WTC11 (cell line): ENCODE data around the gene ZNF14. TPM values are rescaled to one million over a fixed set of nuclear protein-coding genes. Genes with fewer than 3 reads are reported as not detected.

Experiments
- ATAC-seq: fragments of 200-7000 bp; cut with Tn5 transposase; 2 replicates; pipeline ENCODE4 v1.10.0; 2021; ENCODE audit warnings: mild to moderate bottlenecking, moderate library complexity
- CTCF ChIA-PET: fragments of 300-600 bp; sonication (Branson Sonifier 250); formaldehyde crosslinking; loops from one replicate; lab custom pipeline; 2021; ENCODE audit warnings: antibody characterized with exemption; lab: Charles Lee
- POLR2A ChIA-PET: fragments of 350-600 bp; sonication (Branson Sonifier 250); formaldehyde crosslinking; loops from one replicate; lab custom pipeline; 2021; ENCODE audit warnings: antibody characterized with exemption; lab: Charles Lee
- DNase-seq: peaks from one replicate; pipeline ENCODE4 v3.0.0; 2021; ENCODE audit warnings: low spot score
- H3K27ac Mint-ChIP-seq: 2 replicates; pipeline ENCODE4 v1.8.0; 2021; ENCODE audit warnings: mixed read lengths
- H3K27me3 Mint-ChIP-seq: 2 replicates; pipeline ENCODE4 v1.8.0; 2021; ENCODE audit warnings: low read depth, mild to moderate bottlenecking, moderate library complexity, mixed read lengths
- H3K36me3 Mint-ChIP-seq: 2 replicates; pipeline ENCODE4 v1.8.0; 2021; ENCODE audit warnings: mixed read lengths
- H3K4me1 Mint-ChIP-seq: 2 replicates; pipeline ENCODE4 v1.8.0; 2022; ENCODE audit warnings: mixed read lengths
- H3K4me3 Mint-ChIP-seq: 2 replicates; pipeline ENCODE4 v1.8.0; 2021; ENCODE audit warnings: mild to moderate bottlenecking, moderate library complexity, mixed read lengths
- H3K9me3 Mint-ChIP-seq: 2 replicates; pipeline ENCODE4 v1.8.0; 2021; ENCODE audit warnings: mixed read lengths
- ATF3 ChIP-seq: sonication (generic); formaldehyde crosslinking; conservative IDR thresholded peaks from 2 replicates; pipeline ENCODE4 v1.8.1; 2022; ENCODE audit warnings: mild to moderate bottlenecking, missing genetic modification reagents
- CTCF ChIP-seq: fragments of 200-600 bp; IDR thresholded peaks from 2 replicates; pipeline ENCODE4 v1.8.0; 2022; ENCODE audit warnings: antibody characterized with exemption
- E2F1 ChIP-seq: sonication (generic); formaldehyde crosslinking; IDR thresholded peaks from 2 replicates; pipeline ENCODE4 v1.8.0; 2022; ENCODE audit warnings: mild to moderate bottlenecking, missing genetic modification reagents
- E2F5 ChIP-seq: sonication (generic); formaldehyde crosslinking; IDR thresholded peaks from 2 replicates; pipeline ENCODE4 v1.8.1; 2022; ENCODE audit warnings: mild to moderate bottlenecking, moderate library complexity, missing genetic modification reagents
- ELF4 ChIP-seq: sonication (generic); formaldehyde crosslinking; IDR thresholded peaks from 2 replicates; pipeline ENCODE4 v1.8.1; 2022; ENCODE audit warnings: low read depth, mild to moderate bottlenecking, moderate library complexity, missing genetic modification reagents
- FOXJ3 ChIP-seq: sonication (generic); formaldehyde crosslinking; IDR thresholded peaks from 2 replicates; pipeline ENCODE4 v1.9.0; 2021; ENCODE audit warnings: missing genetic modification reagents, mild to moderate bottlenecking, borderline replicate concordance
- FOXP4 ChIP-seq: sonication (generic); formaldehyde crosslinking; IDR thresholded peaks from 2 replicates; pipeline ENCODE4 v1.8.0; 2022; ENCODE audit warnings: mild to moderate bottlenecking, missing genetic modification reagents
- GRHL2 ChIP-seq: fragments of 250-450 bp; sonication (Bioruptor Pico); IDR thresholded peaks from 2 replicates; pipeline ENCODE4 v1.8.0; 2022; ENCODE audit warnings: mild to moderate bottlenecking, moderate library complexity; ENCODE audit not compliant: insufficient replicate concordance, severe bottlenecking
- HMGA2 ChIP-seq: fragments of 250-450 bp; sonication (Bioruptor Pico); IDR thresholded peaks from 2 replicates; pipeline ENCODE4 v1.4.0; 2021; ENCODE audit warnings: mild to moderate bottlenecking, moderate library complexity
- IRF2 ChIP-seq: sonication (generic); formaldehyde crosslinking; IDR thresholded peaks from 2 replicates; pipeline ENCODE4 v1.8.0; 2022; ENCODE audit warnings: low read depth, missing genetic modification reagents, borderline replicate concordance
- MYBL2 ChIP-seq: sonication (generic); formaldehyde crosslinking; IDR thresholded peaks from 2 replicates; pipeline ENCODE4 v1.8.1; 2023; ENCODE audit warnings: mild to moderate bottlenecking, moderate library complexity, missing genetic modification reagents
- NFATC4 ChIP-seq: fragments of 250-450 bp; sonication (Bioruptor Pico); IDR thresholded peaks from 2 replicates; pipeline ENCODE4 v1.9.0; 2021; ENCODE audit warnings: mild to moderate bottlenecking
- NR2C2 ChIP-seq: sonication (generic); formaldehyde crosslinking; IDR thresholded peaks from 2 replicates; pipeline ENCODE4 v1.8.0; 2022; ENCODE audit warnings: mild to moderate bottlenecking, missing genetic modification reagents
- PRRX2 ChIP-seq: fragments of 250-450 bp; sonication (Bioruptor Pico); IDR thresholded peaks from 2 replicates; pipeline ENCODE4 v1.8.0; 2021; ENCODE audit warnings: mild to moderate bottlenecking
- SMAD3 ChIP-seq: sonication (generic); formaldehyde crosslinking; IDR thresholded peaks from 2 replicates; pipeline ENCODE4 v1.8.0; 2022; ENCODE audit warnings: missing genetic modification reagents, mild to moderate bottlenecking, borderline replicate concordance
- SMAD4 ChIP-seq: sonication (generic); formaldehyde crosslinking; IDR thresholded peaks from 2 replicates; pipeline ENCODE4 v1.8.0; 2022; ENCODE audit warnings: mild to moderate bottlenecking, missing genetic modification reagents
- SP1 ChIP-seq: sonication (generic); formaldehyde crosslinking; conservative IDR thresholded peaks from 2 replicates; pipeline ENCODE4 v1.8.1; 2022; ENCODE audit warnings: missing genetic modification reagents
- USF1 ChIP-seq: sonication (generic); formaldehyde crosslinking; IDR thresholded peaks from 2 replicates; pipeline ENCODE4 v1.8.0; 2022; ENCODE audit warnings: mild to moderate bottlenecking, missing genetic modification reagents
- ZNF138 ChIP-seq: sonication (generic); formaldehyde crosslinking; conservative IDR thresholded peaks from 2 replicates; pipeline ENCODE4 v1.8.1; 2022; ENCODE audit warnings: mild to moderate bottlenecking, moderate library complexity, missing genetic modification reagents
- ZNF263 ChIP-seq: sonication (generic); formaldehyde crosslinking; IDR thresholded peaks from 2 replicates; pipeline ENCODE4 v1.8.1; 2022; ENCODE audit warnings: low read depth, mild to moderate bottlenecking, moderate library complexity, missing genetic modification reagents
- ZSCAN18 ChIP-seq: fragments of 250-450 bp; sonication (Bioruptor Pico); IDR thresholded peaks from 2 replicates; pipeline ENCODE4 v2.1.2; 2022; ENCODE audit warnings: mild to moderate bottlenecking, moderate library complexity
- total RNA-seq: library from RNA; stranded (reverse); gene quantifications from 3 replicates; pipeline ENCODE4 v1.2.3, GENCODE V29; 2021

Gene ZNF14
- total RNA-seq, 1 experiment from 2014 or later: 5.7 TPM

- Mint-ChIP-seq H3K4me3 (no peak overlapping the region), H3K4me1 (no peaks in the 10 kb centered on the region), H3K9me3 (0 out of 2 replicates have a peak, but pooled peaks cover 3% of the 10 kb centered on the region), H3K27me3 (peaks cover 17% of the 10 kb centered on the region), H3K36me3 (no peaks in the 10 kb centered on the region), H3K27ac (no peak overlapping the region)
- ATAC-seq (peak; percentile 77), DNase-seq (peak; percentile 43)
- POLR2A ChIA-PET: no interaction called here
- TF ChIP-seq CTCF (0 out of 2 replicates have a peak, but pooled peaks have one; percentile 24), MYBL2 (CRISPR knock-in tag) (no peak)
- CTCF ChIA-PET: interaction anchor here (0.8 to 1.7 kb wide), 6 partner anchors 11 to 214 kb away, joined by 3 to 11 read pairs (median 4); partner anchors contain the start of gene ZNF14
These were observed 13.6 kb upstream of the ZNF14 start for GRCh38 chr19:19746286-19747213.

- Mint-ChIP-seq H3K27me3 (peaks cover 17% of the 10 kb centered on the region), H3K4me3 (no peak overlapping the region), H3K27ac (no peak overlapping the region), H3K9me3 (no peaks in the 10 kb centered on the region), H3K36me3 (no peaks in the 10 kb centered on the region), H3K4me1 (no peaks in the 10 kb centered on the region)
- no peak for ATAC-seq
- CTCF ChIA-PET: interaction anchor here (0.8 to 1.7 kb wide), 6 partner anchors 12 to 213 kb away, joined by 3 to 11 read pairs (median 4); partner anchors contain the start of gene ZNF14
- POLR2A ChIA-PET: no interaction called here
- no peak for DNase-seq
- no peak for TF ChIP-seq NFATC4 (CRISPR knock-in tag)
- TF ChIP-seq ATF3 (CRISPR knock-in tag): no peak
- TF ChIP-seq FOXJ3 (CRISPR knock-in tag): no peak
- TF ChIP-seq GRHL2 (CRISPR knock-in tag): no peak
- TF ChIP-seq E2F1 (CRISPR knock-in tag): no peak
- TF ChIP-seq ZSCAN18 (CRISPR knock-in tag): no peak
- TF ChIP-seq ZNF138 (CRISPR knock-in tag): no peak
- no peak for TF ChIP-seq IRF2 (CRISPR knock-in tag)
- no peak for TF ChIP-seq ELF4 (CRISPR knock-in tag)
- TF ChIP-seq NR2C2 (CRISPR knock-in tag): no peak
These were observed 12.8 kb upstream of the ZNF14 start for GRCh38 chr19:19745496-19746285.

GRCh38 chr19:19744641-19745040, 11.7 kb upstream of the ZNF14 start:
- ChIA-PET CTCF (no interaction called here), POLR2A (no interaction called here)
- no peak for ATAC-seq
- no peak overlapping the region for H3K27ac Mint-ChIP-seq
- H3K36me3 Mint-ChIP-seq: no peaks in the 10 kb centered on the region
- peaks cover 17% of the 10 kb centered on the region for H3K27me3 Mint-ChIP-seq
- H3K9me3 Mint-ChIP-seq: no peaks in the 10 kb centered on the region
- DNase-seq: no peak
- TF ChIP-seq E2F5 (CRISPR knock-in tag): no peak
- no peak for TF ChIP-seq USF1 (CRISPR knock-in tag)
- TF ChIP-seq SP1 (CRISPR knock-in tag): no peak
- no peak for TF ChIP-seq SMAD4 (CRISPR knock-in tag)
- no peak for TF ChIP-seq PRRX2 (CRISPR knock-in tag)
- no peak for TF ChIP-seq SMAD3 (CRISPR knock-in tag)
- no peak for TF ChIP-seq FOXP4 (CRISPR knock-in tag)
- no peak for TF ChIP-seq ZNF263 (CRISPR knock-in tag)
- TF ChIP-seq HMGA2: no peak
- H3K4me1 Mint-ChIP-seq: no peaks in the 10 kb centered on the region
- H3K4me3 Mint-ChIP-seq: no peak overlapping the region
